GM19372 (cell line): ENCODE results near the gene COMMD4.
"Not testable (repeated sequence)": the region's sequence is repeated elsewhere in the genome, so short reads cannot be mapped to it uniquely, and the experiment has no call there.

Source experiments
- ATAC-seq: cut with Tn5 transposase; IDR thresholded peaks from one replicate; pipeline ENCODE4 v1.9.1; 2021; ENCODE audit warnings: mild to moderate bottlenecking, low read depth, moderate library complexity; ENCODE audit not compliant: unreplicated experiment

Gene COMMD4

DNA sequence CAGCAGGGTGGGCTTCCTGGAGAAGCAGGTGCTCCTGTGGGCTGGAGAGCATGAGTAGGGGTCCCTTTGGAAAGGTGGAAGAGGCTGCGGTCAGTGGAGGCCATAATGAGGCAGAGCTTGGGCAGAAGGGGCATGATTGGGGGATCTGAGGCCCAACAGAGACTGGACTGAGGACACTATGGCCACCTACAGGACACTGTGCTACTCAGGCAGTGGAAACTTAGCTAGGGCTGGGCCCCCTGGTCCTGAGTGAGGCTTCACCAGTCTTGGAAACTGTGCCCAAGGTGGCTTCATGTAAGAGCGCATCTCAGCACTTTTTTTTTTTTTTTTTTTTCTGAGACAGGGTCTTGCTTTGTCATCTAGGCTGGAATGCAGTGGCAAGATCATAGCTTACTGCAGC is 6.3 kb upstream of the COMMD4 start:
- no peak for ATAC-seq

DNA sequence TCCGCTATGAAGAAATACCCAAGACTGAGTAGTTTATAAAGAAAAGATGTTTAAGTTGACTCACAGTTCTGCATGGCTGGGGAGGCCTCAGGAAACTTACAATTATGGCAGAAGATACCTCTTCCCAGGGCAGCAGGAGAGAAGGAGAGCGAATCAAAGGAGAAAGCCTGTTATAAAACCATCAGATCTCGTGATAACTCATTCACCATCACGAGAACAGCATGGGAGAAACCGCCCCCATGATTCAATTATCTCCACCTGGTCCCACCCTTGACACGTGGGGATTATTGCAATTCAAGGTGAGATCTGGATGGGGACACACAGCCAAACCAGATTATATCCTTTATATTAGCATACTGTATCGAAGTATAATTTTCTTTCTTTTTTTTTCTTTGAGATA is 3.8 kb upstream of the COMMD4 start:
- not testable (repeated sequence) for ATAC-seq

DNA sequence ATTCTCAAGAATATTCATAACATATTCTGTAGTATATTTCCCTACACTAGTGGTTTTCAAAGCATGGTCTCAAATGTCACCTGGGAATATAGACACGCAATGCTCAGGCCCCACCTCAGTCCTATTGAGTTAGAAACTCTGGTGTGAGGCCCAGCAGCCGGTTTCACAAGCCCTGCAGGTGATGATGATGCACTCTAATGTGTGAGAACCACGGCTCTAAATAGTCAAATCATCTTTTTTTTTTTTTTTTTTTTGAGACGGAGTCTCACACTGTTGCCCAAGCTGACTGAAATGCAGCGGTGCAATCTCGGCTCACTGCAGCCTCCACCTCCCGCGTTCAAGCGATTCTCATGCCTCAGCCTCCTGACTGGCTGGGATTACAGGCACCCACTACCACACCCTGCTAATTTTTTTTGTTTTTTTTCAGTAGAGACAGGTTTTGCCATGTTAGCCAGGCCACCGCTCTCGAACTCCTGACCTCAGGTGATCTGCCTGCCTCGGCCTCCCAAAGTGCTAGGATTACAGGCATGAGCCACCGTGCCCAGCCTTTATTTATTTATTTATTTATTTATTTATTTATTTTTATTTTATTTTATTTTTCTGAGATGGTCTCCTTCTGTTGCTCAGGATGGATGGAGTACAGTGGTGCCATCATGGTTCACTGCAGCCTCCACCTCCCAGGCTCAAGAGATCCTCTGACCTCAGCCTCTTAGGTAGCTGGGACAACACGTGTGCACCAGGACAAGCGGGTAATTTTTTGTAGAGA is 2.0 kb upstream of the COMMD4 start:
- not testable (repeated sequence) for ATAC-seq

DNA sequence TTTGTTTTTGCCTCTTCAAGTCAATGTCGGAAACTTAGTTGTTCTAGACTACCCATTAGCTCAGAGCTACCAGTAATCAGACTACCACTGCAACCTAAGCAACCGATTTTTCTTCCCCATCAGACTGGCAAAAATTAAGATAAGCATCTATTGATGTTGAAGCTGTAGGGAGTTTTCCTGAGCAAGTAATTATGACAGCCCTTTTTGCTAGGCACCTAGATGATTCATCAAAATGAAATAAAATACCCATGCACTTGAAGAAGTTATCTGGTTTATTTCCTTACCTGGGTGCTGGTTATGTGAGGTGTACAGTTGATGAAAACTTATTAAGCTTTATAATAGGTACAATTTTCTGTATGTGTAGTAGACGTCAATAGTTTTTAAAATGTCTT is 554 bp upstream of the COMMD4 start:
- no peak for ATAC-seq

GRCh38 chr15:75338661-75339240 is 2.9 kb downstream of the COMMD4 start:
- ATAC-seq = no peak

DNA sequence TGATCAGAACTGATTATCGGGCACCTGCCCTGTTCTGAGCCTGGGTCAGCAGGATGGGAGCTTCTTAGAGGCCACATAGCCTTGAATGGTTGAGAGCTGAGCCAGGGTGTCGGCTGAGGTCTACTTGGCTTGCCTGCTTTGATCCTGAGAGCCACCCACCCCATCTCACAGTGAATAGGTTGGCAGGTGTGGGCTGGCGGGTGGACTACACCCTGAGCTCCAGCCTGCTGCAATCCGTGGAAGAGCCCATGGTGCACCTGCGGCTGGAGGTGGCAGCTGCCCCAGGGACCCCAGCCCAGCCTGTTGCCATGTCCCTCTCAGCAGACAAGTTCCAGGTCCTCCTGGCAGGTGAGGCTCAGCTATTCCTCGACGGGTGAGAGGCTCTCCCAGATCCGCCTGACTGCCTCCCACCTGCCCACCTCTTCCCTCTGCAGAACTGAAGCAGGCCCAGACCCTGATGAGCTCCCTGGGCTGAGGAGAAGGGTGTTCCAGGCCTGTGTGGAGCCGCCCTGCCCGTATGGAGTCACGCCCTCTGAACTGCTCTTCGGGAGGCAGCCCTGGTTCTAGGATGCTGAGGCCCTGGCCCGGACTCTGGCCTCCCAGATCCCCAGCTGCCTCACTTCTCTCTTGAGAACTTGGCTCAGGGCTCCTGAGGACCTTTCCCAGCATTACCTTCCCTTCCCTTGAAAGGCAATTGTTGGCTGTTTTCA is 3.8 kb downstream of the COMMD4 start:
- ATAC-seq = no peak

- ATAC-seq = no peak
Observed at GRCh38 chr15:75342221-75342620, 6.4 kb downstream of the COMMD4 start.

GRCh38 chr15:75343953-75344352 is 8.1 kb downstream of the COMMD4 start:
- ATAC-seq = not testable (repeated sequence)

DNA sequence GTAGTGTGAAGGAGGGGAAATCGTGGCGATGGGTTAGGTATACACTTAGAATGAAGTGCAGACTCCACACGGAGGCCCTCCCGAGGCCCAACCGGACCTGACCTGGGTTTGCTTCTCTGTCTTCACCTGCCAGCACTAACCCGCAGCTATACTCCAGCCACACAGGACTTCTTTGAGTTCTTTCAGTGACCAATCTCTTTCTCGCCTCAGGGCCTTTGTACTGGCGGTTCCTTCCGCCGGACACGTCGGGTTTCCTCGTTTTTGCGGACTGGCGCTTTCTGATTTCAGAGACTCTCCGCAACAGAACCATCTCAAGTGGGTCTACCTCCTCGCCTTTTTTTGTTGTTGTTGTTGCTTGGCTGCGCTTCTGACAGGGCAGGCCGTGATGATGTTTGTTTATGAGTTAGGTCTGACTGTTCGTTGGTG is 10.9 kb downstream of the COMMD4 start, which contains the start of gene NEIL1:
NEIL1 (plus strand) TSS at position 244 of the 426 bp plus-strand sequence. CDS start 1,867 bp downstream, outside the sequence.
- no peak for ATAC-seq

GRCh38 chr15:75347222-75348033 is 11.6 kb downstream of the COMMD4 start:
- ATAC-seq = peak; percentile 57

GRCh38 chr15:75348034-75348561 is 12.2 kb downstream of the COMMD4 start:
- no peak for ATAC-seq

- no peak for ATAC-seq
Observed at GRCh38 chr15:75348562-75349350, 12.9 kb downstream of the COMMD4 start.

DNA sequence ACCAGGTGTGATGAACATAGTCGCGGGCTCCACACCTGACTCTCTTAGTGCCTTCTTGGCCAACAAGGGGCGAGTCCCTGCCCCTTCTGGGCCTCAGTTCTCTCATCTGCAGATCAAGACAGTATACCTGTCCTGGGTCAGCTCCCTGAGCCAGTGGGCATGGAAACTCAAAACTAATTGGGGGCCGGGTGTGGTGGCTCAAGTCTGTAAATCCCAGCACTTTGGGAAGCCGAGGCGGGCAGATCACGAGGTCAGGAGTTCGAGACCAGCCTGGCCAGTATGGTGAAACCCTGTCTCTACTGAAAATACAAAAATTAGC is 13.4 kb downstream of the COMMD4 start:
- ATAC-seq = not testable (repeated sequence)

DNA sequence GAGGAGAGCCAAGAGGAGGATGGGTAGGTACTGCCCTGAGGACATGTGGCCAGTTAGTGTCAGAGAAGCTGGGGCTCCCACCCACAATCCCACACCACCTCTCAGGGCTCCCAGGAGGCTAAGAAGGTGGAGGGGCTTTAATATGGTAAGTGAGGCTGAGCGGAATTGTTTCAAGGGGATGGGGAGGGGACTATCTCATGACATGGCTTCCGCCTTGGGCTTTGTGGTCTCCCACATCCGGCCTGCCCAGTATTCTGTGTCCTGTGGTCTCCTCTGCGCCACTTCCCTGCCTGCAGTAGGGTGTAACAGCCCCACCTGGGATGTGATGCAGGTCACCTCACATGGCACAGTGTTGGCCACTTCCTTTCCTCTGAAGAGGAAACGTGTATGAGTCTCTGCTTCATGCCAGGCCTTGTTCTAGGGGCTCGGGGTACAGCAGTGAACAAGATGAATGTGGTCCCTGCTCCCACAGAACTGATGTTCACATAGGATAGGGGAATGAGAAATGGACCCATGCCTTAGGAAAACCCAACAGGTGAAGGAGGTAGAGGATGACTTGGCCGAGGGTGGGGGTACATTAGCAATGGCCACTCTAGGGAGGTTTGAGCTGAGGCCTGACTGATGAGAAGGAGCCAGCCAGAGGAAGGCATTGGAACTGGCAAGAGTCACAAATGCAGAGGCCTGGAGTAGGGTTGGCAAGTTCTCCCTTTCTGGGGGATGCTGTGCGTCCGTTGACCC is 14.2 kb downstream of the COMMD4 start:
- ATAC-seq = no peak

DNA sequence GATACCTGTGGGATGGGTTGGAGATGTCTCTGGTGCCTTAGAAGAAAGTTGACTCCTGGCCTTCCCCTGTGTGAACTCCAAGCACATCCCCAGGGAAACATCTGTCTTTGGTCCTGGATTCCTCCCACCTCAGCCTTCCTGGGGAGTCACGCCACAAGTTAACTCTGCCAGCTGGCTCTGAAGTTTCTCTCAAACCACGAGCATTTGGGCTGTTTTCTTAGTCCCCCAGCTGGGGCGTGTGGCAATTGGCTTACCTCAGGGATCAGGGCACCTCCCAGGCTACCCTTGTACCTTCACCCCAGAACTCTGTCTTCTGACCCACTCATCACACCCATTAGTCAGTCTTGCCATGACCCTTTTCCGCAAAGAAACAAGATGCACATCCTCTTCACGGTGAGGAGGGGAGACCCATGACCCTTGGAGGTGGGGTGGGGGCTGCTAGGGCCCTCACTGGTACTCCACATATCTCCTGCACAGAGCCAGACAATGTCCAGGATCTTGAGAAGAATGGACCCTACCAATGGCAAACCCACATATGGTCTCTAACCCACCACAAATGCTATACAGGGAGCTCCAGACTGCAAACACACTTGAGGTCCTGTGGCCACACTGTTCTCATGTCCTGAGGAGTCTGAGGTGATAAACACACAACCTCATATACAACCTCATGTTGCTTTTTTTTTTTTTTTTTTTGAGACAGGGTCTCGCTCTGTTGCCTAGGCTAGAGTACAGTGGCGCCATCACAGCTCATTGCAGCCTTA is 14.9 kb downstream of the COMMD4 start:
- ATAC-seq = no peak

- ATAC-seq = no peak
Observed at GRCh38 chr15:75352186-75353080, 16.6 kb downstream of the COMMD4 start.

DNA sequence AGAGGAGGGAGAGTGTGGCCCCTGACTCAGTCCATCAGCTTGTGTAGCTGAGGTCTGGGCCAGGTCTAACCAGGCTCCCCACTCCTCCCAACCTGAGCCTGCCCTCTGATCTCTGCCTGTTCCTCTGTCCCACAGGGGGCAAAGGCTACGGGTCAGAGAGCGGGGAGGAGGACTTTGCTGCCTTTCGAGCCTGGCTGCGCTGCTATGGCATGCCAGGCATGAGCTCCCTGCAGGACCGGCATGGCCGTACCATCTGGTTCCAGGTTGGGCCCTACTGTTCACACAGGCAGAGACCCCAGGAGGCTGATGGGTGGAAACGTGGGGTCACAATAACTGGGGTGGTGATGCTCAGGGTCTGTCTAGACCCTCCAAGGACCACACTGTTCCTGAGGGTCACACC is 17.7 kb downstream of the COMMD4 start:
- ATAC-seq = no peak
